ENCODE measurements around the gene PRKAB1. TPM values are rescaled to one million over a fixed set of nuclear protein-coding genes. Genes with fewer than 3 reads are reported as not detected.

PRKAB1 gene
- total and polyA plus RNA-seq, 9 of the 15 experiments (the other 6 are each of a cell fraction or from before 2014, with no cell fraction given) = 32.6 to 94.2 (median 63.8) TPM

DNA sequence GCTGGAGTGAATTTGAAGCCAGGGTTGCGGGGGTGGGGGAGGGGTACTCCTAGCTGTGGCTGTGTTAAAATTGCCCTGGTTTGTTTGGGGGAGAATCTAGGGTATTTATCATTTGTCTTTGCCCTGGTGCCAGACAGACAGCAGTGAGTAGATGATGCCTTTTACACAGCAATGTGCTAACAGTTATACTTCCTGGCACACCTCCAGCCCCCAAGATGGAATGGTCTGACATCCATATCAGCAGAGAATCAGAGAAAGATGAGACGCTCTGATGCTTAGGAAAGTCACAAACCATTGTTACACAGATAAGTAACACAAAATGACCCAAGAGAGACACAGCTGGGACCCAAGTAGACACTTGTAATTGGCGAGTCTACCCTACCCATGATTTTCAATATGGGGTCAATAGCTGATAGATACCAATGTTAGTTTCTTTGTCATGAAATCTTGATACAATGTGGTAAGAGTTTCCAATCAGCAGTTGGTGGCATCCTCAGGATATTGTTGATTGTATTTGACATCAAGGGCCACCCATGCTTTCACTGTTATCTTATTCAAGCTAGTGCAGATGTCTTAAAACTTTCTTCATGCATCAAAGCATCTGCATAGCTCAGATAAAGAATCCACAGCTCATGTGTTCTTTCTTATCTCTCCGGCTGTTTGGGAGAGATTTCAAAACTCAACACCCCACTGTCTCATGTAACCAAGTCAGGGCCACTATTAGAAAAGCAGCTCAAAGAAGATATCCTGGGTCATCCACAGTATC, 2.6 kb upstream of the PRKAB1 start:
- H3K27me3 ChIP-seq (ENCODE audit: control insufficient read depth in 2 of 2, insufficient read depth in 2 of 2, low read length in 2 of 2) = no peaks in the 10 kb centered on the region
- H3K9me1 ChIP-seq (ENCODE audit: control insufficient read depth, insufficient read depth, low read length) = no peaks in the 10 kb centered on the region
- H3K9ac ChIP-seq (ENCODE audit: insufficient read depth in 1 of 2, low read depth in 2 of 2, low read length in 2 of 2) = peak overlapping the region in 1 of 2 experiments; percentile 40; a peak in 1 of 4 replicates
- in situ Hi-C loops (cut with MboI) = no loop called here
- H3K4me2 ChIP-seq (ENCODE audit: insufficient read depth, low read length) = peak overlapping the region; percentile 73
- 3% methylated on average over 4 of the region's 4 CpGs for WGBS (ENCODE audit: insufficient coverage, low coverage, missing lambda C conversion rate)
- FAIRE-seq (peak; percentile 89), ATAC-seq (peak; percentile 42), DNase-seq (ENCODE audit: extremely low read depth in 1 of 4, low spot score in 3 of 4) (peak; percentile 75 to 94 (median 82))
- H2AFZ ChIP-seq (ENCODE audit: low read depth, low read length) = no peak overlapping the region
- intact Hi-C loops (cut with micrococcal nuclease) = loop anchor here (10.0 kb wide), 1 partner anchor 239 kb away; no protein-coding TSS in a partner anchor
- POLR2A ChIA-PET = interaction anchor here (0.5 to 1.4 kb wide), 12 partner anchors 9 to 536 kb away, joined by 3 to 10 read pairs (median 3); partner anchors contain the start of gene RPLP0
- no peaks in the 10 kb centered on the region for H4K20me1 ChIP-seq (replicated peaks; ENCODE audit: control insufficient read depth, insufficient read depth, low read length)
- H3K27ac ChIP-seq (ENCODE audit: extremely low read depth, low read depth, low read length) = peak overlapping the region; percentile 72
- H3K4me1 ChIP-seq (replicated peaks in 1 of 2; ENCODE audit: control insufficient read depth in 2 of 2, insufficient read depth in 2 of 2, low read length in 2 of 2) = peaks cover 21 to 49% of the 10 kb centered on the region in 2 experiments; a peak in 4 of 5 replicates
- H3K9me3 ChIP-seq (replicated peaks; ENCODE audit: control insufficient read depth, insufficient read depth, low read depth, low read length) = no peaks in the 10 kb centered on the region
- peaks cover 9% of the 10 kb centered on the region for H3K36me3 ChIP-seq (ENCODE audit: control insufficient read depth, insufficient read depth, low read length)
- H3K79me2 ChIP-seq (ENCODE audit: control insufficient read depth, insufficient read depth, low read length) = peaks cover 25% of the 10 kb centered on the region
- no peak overlapping the region for H3K4me3 ChIP-seq
- no TSS peak for BruUV-seq (replicated peaks)
- CTCF ChIA-PET (ENCODE audit: low intra/inter-chr PET ratio) = no interaction called here
- no peak for TF ChIP-seq U2AF1 (optimal IDR thresholded peaks at IDR 0.05; ENCODE audit: low read depth, low read length)
- no peak for TF ChIP-seq SMARCA5 (IDR thresholded peaks at IDR 0.05)
- 0 out of 2 replicates have a peak, but pooled peaks have one; percentile 42 for TF ChIP-seq GABPB1 (CRISPR knock-in tag; IDR thresholded peaks at IDR 0.05)
- TF ChIP-seq RBM34 (IDR thresholded peaks at IDR 0.05; ENCODE audit: borderline replicate concordance, insufficient read depth, low read length) = no peak
- peak; percentile 92 for TF ChIP-seq CEBPB (tag; IDR thresholded peaks at IDR 0.05)
- TF ChIP-seq RAD51 (IDR thresholded peaks at IDR 0.05; ENCODE audit: borderline replicate concordance, low read depth) = peak; percentile 69; the same call in 1 of the 2 replicates
- peak; percentile 86 for TF ChIP-seq DIDO1 (tag; IDR thresholded peaks at IDR 0.05; ENCODE audit: low read depth)
- TF ChIP-seq SMAD4 (CRISPR knock-in tag; conservative IDR thresholded peaks at IDR 0.05) = peak; percentile 99
- TF ChIP-seq ZFP36 (IDR thresholded peaks at IDR 0.05; ENCODE audit: low read depth, low read length, partially characterized antibody) = no peak
- TF ChIP-seq, protein P1, sequence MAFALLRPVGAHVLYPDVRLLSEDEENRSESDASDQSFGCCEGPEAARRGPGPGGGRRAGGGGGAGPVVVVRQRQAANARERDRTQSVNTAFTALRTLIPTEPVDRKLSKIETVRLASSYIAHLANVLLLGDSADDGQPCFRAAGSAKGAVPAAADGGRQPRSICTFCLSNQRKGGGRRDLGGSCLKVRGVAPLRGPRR (CRISPR knock-in tag; IDR thresholded peaks at IDR 0.05) = peak; percentile 22; the same call in 1 of the 2 replicates
- no peak for TF ChIP-seq SREBF1 (IDR thresholded peaks at IDR 0.05; ENCODE audit: borderline replicate concordance, low read depth, low read length)
- TF ChIP-seq HIVEP1 (CRISPR knock-in tag; IDR thresholded peaks at IDR 0.05) = peak; percentile 84; the same call in 1 of the 2 replicates
- TF ChIP-seq RCOR1 (IDR thresholded peaks at IDR 0.05; ENCODE audit: borderline replicate concordance in 1 of 2, low read depth in 2 of 2, low read length in 2 of 2) = peak; percentile 84 to 99
- TF ChIP-seq, protein P2, sequence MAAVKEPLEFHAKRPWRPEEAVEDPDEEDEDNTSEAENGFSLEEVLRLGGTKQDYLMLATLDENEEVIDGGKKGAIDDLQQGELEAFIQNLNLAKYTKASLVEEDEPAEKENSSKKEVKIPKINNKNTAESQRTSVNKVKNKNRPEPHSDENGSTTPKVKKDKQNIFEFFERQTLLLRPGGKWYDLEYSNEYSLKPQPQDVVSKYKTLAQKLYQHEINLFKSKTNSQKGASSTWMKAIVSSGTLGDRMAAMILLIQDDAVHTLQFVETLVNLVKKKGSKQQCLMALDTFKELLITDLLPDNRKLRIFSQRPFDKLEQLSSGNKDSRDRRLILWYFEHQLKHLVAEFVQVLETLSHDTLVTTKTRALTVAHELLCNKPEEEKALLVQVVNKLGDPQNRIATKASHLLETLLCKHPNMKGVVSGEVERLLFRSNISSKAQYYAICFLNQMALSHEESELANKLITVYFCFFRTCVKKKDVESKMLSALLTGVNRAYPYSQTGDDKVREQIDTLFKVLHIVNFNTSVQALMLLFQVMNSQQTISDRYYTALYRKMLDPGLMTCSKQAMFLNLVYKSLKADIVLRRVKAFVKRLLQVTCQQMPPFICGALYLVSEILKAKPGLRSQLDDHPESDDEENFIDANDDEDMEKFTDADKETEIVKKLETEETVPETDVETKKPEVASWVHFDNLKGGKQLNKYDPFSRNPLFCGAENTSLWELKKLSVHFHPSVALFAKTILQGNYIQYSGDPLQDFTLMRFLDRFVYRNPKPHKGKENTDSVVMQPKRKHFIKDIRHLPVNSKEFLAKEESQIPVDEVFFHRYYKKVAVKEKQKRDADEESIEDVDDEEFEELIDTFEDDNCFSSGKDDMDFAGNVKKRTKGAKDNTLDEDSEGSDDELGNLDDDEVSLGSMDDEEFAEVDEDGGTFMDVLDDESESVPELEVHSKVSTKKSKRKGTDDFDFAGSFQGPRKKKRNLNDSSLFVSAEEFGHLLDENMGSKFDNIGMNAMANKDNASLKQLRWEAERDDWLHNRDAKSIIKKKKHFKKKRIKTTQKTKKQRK (IDR thresholded peaks at IDR 0.05; ENCODE audit: borderline replicate concordance, low read depth, low read length) = no peak
- TF ChIP-seq ZNF239 (CRISPR knock-in tag; IDR thresholded peaks at IDR 0.05) = peak; percentile 87
- no peak for TF ChIP-seq IRF2 (CRISPR knock-in tag; IDR thresholded peaks at IDR 0.05)
- TF ChIP-seq MTA2 (IDR thresholded peaks at IDR 0.05; ENCODE audit: low read depth) = peak; percentile 100
- peak; percentile 76; the same call in 1 of the 2 replicates for TF ChIP-seq RFX7 (CRISPR knock-in tag; IDR thresholded peaks at IDR 0.05)
- TF ChIP-seq ARHGAP35 (IDR thresholded peaks at IDR 0.05; ENCODE audit: partially characterized antibody) = no peak
- peak; percentile 95 for TF ChIP-seq BHLHE40 (IDR thresholded peaks at IDR 0.05; ENCODE audit: low read length)

Measured in K562 (cell line).